WTC11 (cell line): ENCODE data around the gene STK32B. TPM values are rescaled to one million over a fixed set of nuclear protein-coding genes. Genes with fewer than 3 reads are reported as not detected.

Experiments used
- ATAC-seq: fragments of 200-7000 bp; cut with Tn5 transposase; 2 replicates; pipeline ENCODE4 v1.10.0; 2021; ENCODE audit warnings: mild to moderate bottlenecking, moderate library complexity
- CTCF ChIA-PET: fragments of 300-600 bp; sonication (Branson Sonifier 250); formaldehyde crosslinking; loops from one replicate; lab custom pipeline; 2021; ENCODE audit warnings: antibody characterized with exemption; lab: Charles Lee
- POLR2A ChIA-PET: fragments of 350-600 bp; sonication (Branson Sonifier 250); formaldehyde crosslinking; loops from one replicate; lab custom pipeline; 2021; ENCODE audit warnings: antibody characterized with exemption; lab: Charles Lee
- DNase-seq: peaks from one replicate; pipeline ENCODE4 v3.0.0; 2021; ENCODE audit warnings: low spot score
- H3K27ac Mint-ChIP-seq: 2 replicates; pipeline ENCODE4 v1.8.0; 2021; ENCODE audit warnings: mixed read lengths
- H3K27me3 Mint-ChIP-seq: 2 replicates; pipeline ENCODE4 v1.8.0; 2021; ENCODE audit warnings: low read depth, mild to moderate bottlenecking, moderate library complexity, mixed read lengths
- H3K36me3 Mint-ChIP-seq: 2 replicates; pipeline ENCODE4 v1.8.0; 2021; ENCODE audit warnings: mixed read lengths
- H3K4me1 Mint-ChIP-seq: 2 replicates; pipeline ENCODE4 v1.8.0; 2022; ENCODE audit warnings: mixed read lengths
- H3K4me3 Mint-ChIP-seq: 2 replicates; pipeline ENCODE4 v1.8.0; 2021; ENCODE audit warnings: mild to moderate bottlenecking, moderate library complexity, mixed read lengths
- H3K9me3 Mint-ChIP-seq: 2 replicates; pipeline ENCODE4 v1.8.0; 2021; ENCODE audit warnings: mixed read lengths
- CBFB ChIP-seq: sonication (generic); formaldehyde crosslinking; IDR thresholded peaks from 2 replicates; pipeline ENCODE4 v1.8.1; 2022; ENCODE audit warnings: mild to moderate bottlenecking, low read depth, missing genetic modification reagents
- E2F4 ChIP-seq: sonication (generic); formaldehyde crosslinking; IDR thresholded peaks from 2 replicates; pipeline ENCODE4 v1.8.1; 2022; ENCODE audit warnings: low read depth, mild to moderate bottlenecking, moderate library complexity, missing genetic modification reagents, borderline replicate concordance
- FOXJ3 ChIP-seq: sonication (generic); formaldehyde crosslinking; IDR thresholded peaks from 2 replicates; pipeline ENCODE4 v1.9.0; 2021; ENCODE audit warnings: missing genetic modification reagents, mild to moderate bottlenecking, borderline replicate concordance
- FOXK1 ChIP-seq: sonication (generic); formaldehyde crosslinking; IDR thresholded peaks from 2 replicates; pipeline ENCODE4 v1.8.0; 2022; ENCODE audit warnings: mild to moderate bottlenecking, moderate library complexity, missing genetic modification reagents
- FOXP1 ChIP-seq: sonication (generic); formaldehyde crosslinking; IDR thresholded peaks from 2 replicates; pipeline ENCODE4 v1.8.0; 2022; ENCODE audit warnings: missing genetic modification reagents, mild to moderate bottlenecking, moderate library complexity, borderline replicate concordance
- IRF1 ChIP-seq: sonication (generic); formaldehyde crosslinking; IDR thresholded peaks from 2 replicates; pipeline ENCODE4 v1.8.0; 2023; ENCODE audit warnings: missing genetic modification reagents
- KAT7 ChIP-seq: sonication (generic); formaldehyde crosslinking; IDR thresholded peaks from 2 replicates; pipeline ENCODE4 v1.8.1; 2023; ENCODE audit warnings: missing genetic modification reagents, mild to moderate bottlenecking, borderline replicate concordance
- MXD4 ChIP-seq: fragments of 250-450 bp; sonication (Bioruptor Pico); IDR thresholded peaks from 2 replicates; pipeline ENCODE4 v1.8.0; 2021; ENCODE audit warnings: mild to moderate bottlenecking, moderate library complexity, borderline replicate concordance
- NR2C2 ChIP-seq: sonication (generic); formaldehyde crosslinking; IDR thresholded peaks from 2 replicates; pipeline ENCODE4 v1.8.0; 2022; ENCODE audit warnings: mild to moderate bottlenecking, missing genetic modification reagents
- OVOL2 ChIP-seq: fragments of 250-450 bp; sonication (Bioruptor Pico); IDR thresholded peaks from 2 replicates; pipeline ENCODE4 v1.9.0; 2021; ENCODE audit warnings: mild to moderate bottlenecking, borderline replicate concordance
- SOX15 ChIP-seq: fragments of 250-450 bp; sonication (Bioruptor Pico); IDR thresholded peaks from 2 replicates; pipeline ENCODE4 v1.9.0; 2021; ENCODE audit warnings: mild to moderate bottlenecking
- SP1 ChIP-seq: sonication (generic); formaldehyde crosslinking; conservative IDR thresholded peaks from 2 replicates; pipeline ENCODE4 v1.8.1; 2022; ENCODE audit warnings: missing genetic modification reagents
- TEAD4 ChIP-seq: sonication (generic); formaldehyde crosslinking; IDR thresholded peaks from 2 replicates; pipeline ENCODE4 v1.8.0; 2022; ENCODE audit warnings: mild to moderate bottlenecking, missing genetic modification reagents
- TP53 ChIP-seq: sonication (generic); formaldehyde crosslinking; IDR thresholded peaks from 2 replicates; pipeline ENCODE4 v1.8.1; 2023; ENCODE audit warnings: mild to moderate bottlenecking, missing genetic modification reagents
- total RNA-seq: library from RNA; stranded (reverse); gene quantifications from 3 replicates; pipeline ENCODE4 v1.2.3, GENCODE V29; 2021
- TF ChIP-seq, protein P1 (sequence below): sonication (generic); formaldehyde crosslinking; conservative IDR thresholded peaks from 2 replicates; pipeline ENCODE4 v1.8.1; 2023; ENCODE audit warnings: mild to moderate bottlenecking, low read depth, missing genetic modification reagents, moderate library complexity
- TF ChIP-seq, protein P2 (sequence below): fragments of 250-450 bp; sonication (Bioruptor Pico); IDR thresholded peaks from 2 replicates; pipeline ENCODE4 v1.9.0; 2021; ENCODE audit warnings: mild to moderate bottlenecking

The STK32B gene
- total RNA-seq, 1 experiment from 2014 or later = 1.9 TPM

DNA sequence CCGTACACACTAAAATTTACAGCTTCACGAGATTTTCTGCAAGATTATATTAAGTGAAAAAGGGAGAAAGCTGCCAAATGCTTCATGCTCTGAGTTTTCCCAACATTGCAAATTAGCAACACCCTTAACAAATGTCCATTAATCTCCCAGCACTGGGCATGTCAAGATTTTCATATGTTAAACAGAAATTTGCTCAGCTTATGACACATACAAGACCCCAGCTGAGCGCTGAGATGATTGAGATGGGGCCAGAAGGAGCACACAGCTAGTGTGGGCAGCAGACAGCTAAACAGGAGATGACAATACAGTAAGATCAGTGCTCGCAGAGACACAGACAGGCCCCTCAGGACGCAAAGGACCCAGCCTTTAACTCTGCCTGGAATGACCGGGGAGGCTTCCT is 208.8 kb downstream of the STK32B start:
- Mint-ChIP-seq H3K4me1 (no peaks in the 10 kb centered on the region), H3K27ac (no peak overlapping the region), H3K9me3 (no peaks in the 10 kb centered on the region), H3K27me3 (0 out of 2 replicates have a peak, but pooled peaks cover 6% of the 10 kb centered on the region), H3K4me3 (no peak overlapping the region), H3K36me3 (no peaks in the 10 kb centered on the region)
- TF ChIP-seq CBFB (CRISPR knock-in tag) (no peak), OVOL2 (CRISPR knock-in tag) (no peak), FOXK1 (CRISPR knock-in tag) (no peak), FOXJ3 (CRISPR knock-in tag) (no peak), TEAD4 (no peak)
- ATAC-seq (no peak), DNase-seq (no peak)
- POLR2A ChIA-PET = no interaction called here
- CTCF ChIA-PET = interaction anchor here (0.5 kb wide), 1 partner anchor 880 kb away, joined by 3 read pairs; no protein-coding TSS in a partner anchor

DNA sequence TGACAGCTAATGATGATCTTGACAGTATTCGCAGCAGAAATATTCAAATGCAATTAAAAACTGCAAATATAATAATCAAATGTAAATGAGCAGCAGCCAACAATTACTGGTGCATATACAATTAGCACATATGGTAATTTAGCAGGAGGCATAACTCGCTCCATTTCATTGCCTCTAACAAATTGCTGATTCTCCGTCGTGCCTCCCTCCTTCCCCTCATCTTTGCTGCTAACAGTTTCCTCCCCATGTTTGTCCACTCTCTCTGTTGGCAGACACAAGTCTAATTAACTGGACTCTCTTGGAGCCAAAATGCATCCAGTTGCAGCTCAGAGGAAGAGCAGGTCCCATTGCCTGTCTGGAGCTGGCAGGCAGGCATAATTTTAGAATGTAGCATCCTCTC is 210.6 kb downstream of the STK32B start:
- no peaks in the 10 kb centered on the region for H3K4me1 Mint-ChIP-seq
- H3K36me3 Mint-ChIP-seq = no peaks in the 10 kb centered on the region
- no peak overlapping the region for H3K4me3 Mint-ChIP-seq
- peaks cover 6% of the 10 kb centered on the region; the same call in 1 of the 2 replicates for H3K27me3 Mint-ChIP-seq
- ATAC-seq = no peak
- TF ChIP-seq, protein P1, sequence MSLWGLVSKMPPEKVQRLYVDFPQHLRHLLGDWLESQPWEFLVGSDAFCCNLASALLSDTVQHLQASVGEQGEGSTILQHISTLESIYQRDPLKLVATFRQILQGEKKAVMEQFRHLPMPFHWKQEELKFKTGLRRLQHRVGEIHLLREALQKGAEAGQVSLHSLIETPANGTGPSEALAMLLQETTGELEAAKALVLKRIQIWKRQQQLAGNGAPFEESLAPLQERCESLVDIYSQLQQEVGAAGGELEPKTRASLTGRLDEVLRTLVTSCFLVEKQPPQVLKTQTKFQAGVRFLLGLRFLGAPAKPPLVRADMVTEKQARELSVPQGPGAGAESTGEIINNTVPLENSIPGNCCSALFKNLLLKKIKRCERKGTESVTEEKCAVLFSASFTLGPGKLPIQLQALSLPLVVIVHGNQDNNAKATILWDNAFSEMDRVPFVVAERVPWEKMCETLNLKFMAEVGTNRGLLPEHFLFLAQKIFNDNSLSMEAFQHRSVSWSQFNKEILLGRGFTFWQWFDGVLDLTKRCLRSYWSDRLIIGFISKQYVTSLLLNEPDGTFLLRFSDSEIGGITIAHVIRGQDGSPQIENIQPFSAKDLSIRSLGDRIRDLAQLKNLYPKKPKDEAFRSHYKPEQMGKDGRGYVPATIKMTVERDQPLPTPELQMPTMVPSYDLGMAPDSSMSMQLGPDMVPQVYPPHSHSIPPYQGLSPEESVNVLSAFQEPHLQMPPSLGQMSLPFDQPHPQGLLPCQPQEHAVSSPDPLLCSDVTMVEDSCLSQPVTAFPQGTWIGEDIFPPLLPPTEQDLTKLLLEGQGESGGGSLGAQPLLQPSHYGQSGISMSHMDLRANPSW (CRISPR knock-in tag) = no peak
- TF ChIP-seq SP1 (CRISPR knock-in tag) = no peak
- no peak for TF ChIP-seq TP53
- TF ChIP-seq, all 79 proteins: peak for 0
- Mint-ChIP-seq H3K9me3 (no peaks in the 10 kb centered on the region), H3K27ac (no peak overlapping the region)
- DNase-seq = no peak
- CTCF ChIA-PET = no interaction called here
- POLR2A ChIA-PET = no interaction called here

- CTCF ChIA-PET = no interaction called here
- Mint-ChIP-seq H3K9me3 (no peaks in the 10 kb centered on the region), H3K27ac (no peak overlapping the region), H3K4me3 (no peak overlapping the region), H3K36me3 (no peaks in the 10 kb centered on the region), H3K27me3 (peaks cover 13% of the 10 kb centered on the region), H3K4me1 (no peaks in the 10 kb centered on the region)
- DNase-seq = no peak
- no peak for ATAC-seq
- POLR2A ChIA-PET = no interaction called here
- no peak for TF ChIP-seq IRF1 (CRISPR knock-in tag)
- no peak for TF ChIP-seq KAT7 (CRISPR knock-in tag)
- TF ChIP-seq FOXP1 = no peak
- no peak for TF ChIP-seq NR2C2
- TF ChIP-seq, protein P2, sequence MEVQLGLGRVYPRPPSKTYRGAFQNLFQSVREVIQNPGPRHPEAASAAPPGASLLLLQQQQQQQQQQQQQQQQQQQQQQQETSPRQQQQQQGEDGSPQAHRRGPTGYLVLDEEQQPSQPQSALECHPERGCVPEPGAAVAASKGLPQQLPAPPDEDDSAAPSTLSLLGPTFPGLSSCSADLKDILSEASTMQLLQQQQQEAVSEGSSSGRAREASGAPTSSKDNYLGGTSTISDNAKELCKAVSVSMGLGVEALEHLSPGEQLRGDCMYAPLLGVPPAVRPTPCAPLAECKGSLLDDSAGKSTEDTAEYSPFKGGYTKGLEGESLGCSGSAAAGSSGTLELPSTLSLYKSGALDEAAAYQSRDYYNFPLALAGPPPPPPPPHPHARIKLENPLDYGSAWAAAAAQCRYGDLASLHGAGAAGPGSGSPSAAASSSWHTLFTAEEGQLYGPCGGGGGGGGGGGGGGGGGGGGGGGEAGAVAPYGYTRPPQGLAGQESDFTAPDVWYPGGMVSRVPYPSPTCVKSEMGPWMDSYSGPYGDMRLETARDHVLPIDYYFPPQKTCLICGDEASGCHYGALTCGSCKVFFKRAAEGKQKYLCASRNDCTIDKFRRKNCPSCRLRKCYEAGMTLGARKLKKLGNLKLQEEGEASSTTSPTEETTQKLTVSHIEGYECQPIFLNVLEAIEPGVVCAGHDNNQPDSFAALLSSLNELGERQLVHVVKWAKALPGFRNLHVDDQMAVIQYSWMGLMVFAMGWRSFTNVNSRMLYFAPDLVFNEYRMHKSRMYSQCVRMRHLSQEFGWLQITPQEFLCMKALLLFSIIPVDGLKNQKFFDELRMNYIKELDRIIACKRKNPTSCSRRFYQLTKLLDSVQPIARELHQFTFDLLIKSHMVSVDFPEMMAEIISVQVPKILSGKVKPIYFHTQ (CRISPR knock-in tag) = no peak
- no peak for TF ChIP-seq MXD4 (CRISPR knock-in tag)
- TF ChIP-seq E2F4 = no peak
- no peak for TF ChIP-seq SOX15
Observed at GRCh38 chr4:5266991-5267390, 215.7 kb downstream of the STK32B start.
